Measurements from ENCODE around the gene TCF7L2.

The TCF7L2 gene

DNA sequence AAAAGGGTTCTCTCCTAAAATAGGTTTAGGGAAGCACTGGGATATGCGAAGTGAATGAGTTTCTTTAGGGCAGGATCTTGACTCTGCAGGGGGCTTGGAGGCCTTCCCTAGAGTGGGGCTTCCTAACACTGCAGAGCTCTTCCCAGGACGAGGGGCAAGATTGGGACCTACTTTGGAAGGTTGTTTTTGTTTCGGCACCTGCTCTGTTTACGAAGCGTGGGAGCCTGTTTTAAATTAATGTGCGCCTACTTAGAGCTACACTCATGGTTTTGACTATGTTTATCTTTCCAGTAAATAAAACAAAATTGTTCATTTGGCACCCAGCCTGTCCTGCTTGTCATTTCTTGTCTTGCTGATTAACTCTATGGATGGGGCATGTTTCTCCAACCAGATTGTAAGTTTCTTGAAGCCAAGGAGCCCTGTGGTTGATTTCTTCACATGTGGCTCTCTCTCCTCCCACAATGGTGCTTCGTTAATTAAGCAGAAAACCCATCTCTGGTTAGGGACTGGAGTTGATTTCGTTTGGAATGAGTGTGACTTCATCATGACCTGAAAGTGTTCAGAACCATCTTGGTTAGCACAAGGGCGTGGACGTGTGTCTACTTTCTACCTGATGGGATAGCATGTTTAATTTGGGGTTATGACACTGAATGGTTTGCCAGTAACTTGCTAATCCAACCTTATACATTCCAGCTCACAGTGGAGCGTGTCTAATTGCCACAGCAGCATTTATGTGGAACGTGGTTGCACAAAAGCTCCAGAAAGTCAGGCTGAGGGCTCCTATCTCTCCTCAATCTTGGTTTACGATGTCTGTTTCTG is 98.1 kb downstream of the TCF7L2 start:
- TF ChIP-seq, protein P1, sequence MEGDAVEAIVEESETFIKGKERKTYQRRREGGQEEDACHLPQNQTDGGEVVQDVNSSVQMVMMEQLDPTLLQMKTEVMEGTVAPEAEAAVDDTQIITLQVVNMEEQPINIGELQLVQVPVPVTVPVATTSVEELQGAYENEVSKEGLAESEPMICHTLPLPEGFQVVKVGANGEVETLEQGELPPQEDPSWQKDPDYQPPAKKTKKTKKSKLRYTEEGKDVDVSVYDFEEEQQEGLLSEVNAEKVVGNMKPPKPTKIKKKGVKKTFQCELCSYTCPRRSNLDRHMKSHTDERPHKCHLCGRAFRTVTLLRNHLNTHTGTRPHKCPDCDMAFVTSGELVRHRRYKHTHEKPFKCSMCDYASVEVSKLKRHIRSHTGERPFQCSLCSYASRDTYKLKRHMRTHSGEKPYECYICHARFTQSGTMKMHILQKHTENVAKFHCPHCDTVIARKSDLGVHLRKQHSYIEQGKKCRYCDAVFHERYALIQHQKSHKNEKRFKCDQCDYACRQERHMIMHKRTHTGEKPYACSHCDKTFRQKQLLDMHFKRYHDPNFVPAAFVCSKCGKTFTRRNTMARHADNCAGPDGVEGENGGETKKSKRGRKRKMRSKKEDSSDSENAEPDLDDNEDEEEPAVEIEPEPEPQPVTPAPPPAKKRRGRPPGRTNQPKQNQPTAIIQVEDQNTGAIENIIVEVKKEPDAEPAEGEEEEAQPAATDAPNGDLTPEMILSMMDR (IDR thresholded peaks at IDR 0.05; ENCODE audit: insufficient read depth, low read length), result no peak
- no peak for DNase-seq (ENCODE audit: low read depth in 1 of 2, low spot score in 1 of 2)
- Histone ChIP-seq H3K27ac (replicated peaks) (no peak overlapping the region), H3K27me3 (ENCODE audit: insufficient read depth, poor library complexity, severe bottlenecking) (no peaks in the 10 kb centered on the region), H3K4me3 (replicated peaks; ENCODE audit: insufficient read depth, low read length) (no peak overlapping the region)

DNA sequence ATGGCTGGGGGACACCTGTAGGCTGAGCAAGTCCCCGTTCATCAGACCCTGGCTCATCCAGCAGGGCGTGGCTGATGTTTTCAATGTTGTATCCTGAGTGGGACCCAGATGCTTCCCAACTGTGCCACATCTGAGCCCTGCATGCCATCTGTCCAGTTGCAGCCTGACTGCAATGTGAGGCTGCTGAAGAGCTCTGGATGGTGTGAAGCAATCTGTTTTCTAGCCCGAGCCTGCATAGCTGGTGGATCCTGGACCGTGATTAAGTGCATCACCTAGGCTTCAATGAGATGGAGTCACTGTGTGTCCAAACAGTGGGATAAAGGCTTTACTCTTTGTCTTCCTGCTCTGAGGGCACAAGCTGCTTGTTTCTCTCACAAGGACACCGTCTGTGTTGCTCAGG is 99.8 kb downstream of the TCF7L2 start:
- Histone ChIP-seq H3K27ac (replicated peaks) (no peak overlapping the region), H3K27me3 (ENCODE audit: insufficient read depth, poor library complexity, severe bottlenecking) (no peaks in the 10 kb centered on the region), H3K4me3 (replicated peaks; ENCODE audit: insufficient read depth, low read length) (no peak overlapping the region)
- DNase-seq (ENCODE audit: low read depth in 1 of 2, low spot score in 1 of 2), result no peak
- TF ChIP-seq, protein P1 (IDR thresholded peaks at IDR 0.05; ENCODE audit: insufficient read depth, low read length), result no peak
- TF ChIP-seq SPI1 (IDR thresholded peaks at IDR 0.05; ENCODE audit: borderline replicate concordance, low read depth) (no peak), REST (IDR thresholded peaks at IDR 0.05; ENCODE audit: insufficient replicate concordance, low read depth) (no peak), POLR2AphosphoS5 (IDR thresholded peaks at IDR 0.05; ENCODE audit: low read depth) (no peak), GABPA (IDR thresholded peaks at IDR 0.05; ENCODE audit: low read depth) (no peak)

DNA sequence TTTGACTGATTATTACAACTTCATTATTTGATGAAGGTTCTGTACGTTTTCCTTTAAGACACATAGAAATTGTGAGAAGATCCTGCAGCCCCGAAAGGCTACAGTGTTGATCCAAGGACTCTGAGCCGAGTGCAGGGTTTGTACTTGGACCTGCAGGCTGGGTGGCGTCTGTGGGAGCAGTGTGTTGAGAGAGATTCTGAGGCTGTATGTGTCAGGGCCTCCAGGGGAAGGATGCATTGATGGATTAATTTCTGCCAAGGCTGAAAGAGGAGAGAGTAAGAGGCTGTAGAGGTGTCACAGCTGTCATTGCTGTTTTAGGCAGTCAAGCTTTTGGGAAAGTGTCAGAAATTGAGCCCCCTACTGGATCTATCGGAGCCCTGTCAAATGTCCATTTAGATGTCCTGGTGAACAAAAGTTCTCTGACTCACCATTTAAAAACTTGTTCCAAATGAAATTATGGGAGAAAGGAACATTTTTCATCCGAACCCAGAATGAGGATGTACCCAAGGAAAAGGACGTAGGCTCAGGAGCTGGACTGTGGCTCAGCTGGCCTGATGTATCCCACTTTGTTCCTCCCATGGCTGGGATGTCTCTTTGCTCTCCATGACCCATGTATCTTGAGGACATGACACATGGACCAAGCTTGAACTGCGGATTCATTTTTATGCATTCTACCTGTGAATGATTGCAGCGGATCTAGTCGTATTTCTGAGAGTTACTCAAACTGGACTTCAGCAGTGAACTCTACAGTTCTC is 102.2 kb downstream of the TCF7L2 start:
- no peak for TF ChIP-seq REST (IDR thresholded peaks at IDR 0.05; ENCODE audit: insufficient replicate concordance, low read depth)
- TF ChIP-seq GABPA (IDR thresholded peaks at IDR 0.05; ENCODE audit: low read depth), result no peak
- no peak for TF ChIP-seq POLR2AphosphoS5 (IDR thresholded peaks at IDR 0.05; ENCODE audit: low read depth)
- TF ChIP-seq, protein P1 (IDR thresholded peaks at IDR 0.05; ENCODE audit: insufficient read depth, low read length), result no peak
- TF ChIP-seq SPI1 (IDR thresholded peaks at IDR 0.05; ENCODE audit: borderline replicate concordance, low read depth), result no peak
- H3K27me3 ChIP-seq (ENCODE audit: insufficient read depth, poor library complexity, severe bottlenecking), result no peaks in the 10 kb centered on the region
- no peak for DNase-seq (ENCODE audit: low read depth in 1 of 2, low spot score in 1 of 2)
- no peak overlapping the region for H3K27ac ChIP-seq (replicated peaks)
- no peak overlapping the region for H3K4me3 ChIP-seq (replicated peaks; ENCODE audit: insufficient read depth, low read length)
